ENCODE results near the gene RPL13A.
"Not testable (repeated sequence)": the region's sequence is repeated elsewhere in the genome, so short reads cannot be mapped to it uniquely, and the experiment has no call there.

Gene RPL13A

GRCh38 chr19:49456326-49456725, 31.1 kb upstream of the RPL13A start:
- no peak for DNase-seq (ENCODE audit: low read depth in 3 of 3)

GRCh38 chr19:49458567-49458903, 28.9 kb upstream of the RPL13A start:
- no peak for DNase-seq (ENCODE audit: low read depth in 3 of 3)

- DNase-seq (ENCODE audit: low read depth in 3 of 3), result no peak
Observed at GRCh38 chr19:49459388-49459787, 28.0 kb upstream of the RPL13A start.

- DNase-seq (ENCODE audit: low read depth in 3 of 3), result not testable (repeated sequence)
Observed at GRCh38 chr19:49461130-49461529, 26.3 kb upstream of the RPL13A start.

- no peak for DNase-seq (ENCODE audit: low read depth in 3 of 3)
Observed at GRCh38 chr19:49461656-49462055, 25.8 kb upstream of the RPL13A start.

- no peak for DNase-seq (ENCODE audit: low read depth in 3 of 3)
Observed at GRCh38 chr19:49462492-49462891, 24.9 kb upstream of the RPL13A start.

- DNase-seq (ENCODE audit: low read depth in 3 of 3), result no peak
Observed at GRCh38 chr19:49463960-49464740, 23.3 kb upstream of the RPL13A start.

- no peak for DNase-seq (ENCODE audit: low read depth in 3 of 3)
Observed at GRCh38 chr19:49465371-49465770, 22.0 kb upstream of the RPL13A start.

- no peak for DNase-seq (ENCODE audit: low read depth in 3 of 3)
Observed at GRCh38 chr19:49468199-49468598, 19.2 kb upstream of the RPL13A start.

GRCh38 chr19:49468746-49469447, 18.5 kb upstream of the RPL13A start:
- peak in 1 of 3 experiments; percentile 61 for DNase-seq (ENCODE audit: low read depth in 3 of 3)

- DNase-seq (ENCODE audit: low read depth in 3 of 3), result peak in 1 of 3 experiments; percentile 44
Observed at GRCh38 chr19:49469828-49470614, 17.4 kb upstream of the RPL13A start.

- DNase-seq (ENCODE audit: low read depth in 3 of 3), result no peak
Observed at GRCh38 chr19:49470615-49470978, 16.8 kb upstream of the RPL13A start.

GRCh38 chr19:49472936-49473335, 14.5 kb upstream of the RPL13A start:
- no peak for DNase-seq (ENCODE audit: low read depth in 3 of 3)

- DNase-seq (ENCODE audit: low read depth in 3 of 3), result not testable (repeated sequence)
Observed at GRCh38 chr19:49473501-49473867, 13.9 kb upstream of the RPL13A start.

- DNase-seq (ENCODE audit: low read depth in 3 of 3), result peak; percentile 81 to 90 (median 83)
Observed at GRCh38 chr19:49473868-49474541, 13.4 kb upstream of the RPL13A start, which contains the start of gene FLT3LG. Gene FLT3LG (plus strand): TSS chr19:49474215. CDS start chr19:49474640, 425 bp downstream.

- DNase-seq (ENCODE audit: low read depth in 3 of 3), result no peak
Observed at GRCh38 chr19:49474542-49474924, 12.9 kb upstream of the RPL13A start.

GRCh38 chr19:49475191-49475917, 12.1 kb upstream of the RPL13A start:
- DNase-seq (ENCODE audit: low read depth in 3 of 3), result no peak

- no peak for DNase-seq (ENCODE audit: low read depth in 3 of 3)
Observed at GRCh38 chr19:49475995-49476880, 11.2 kb upstream of the RPL13A start.

GRCh38 chr19:49479975-49480628, 7.3 kb upstream of the RPL13A start:
- DNase-seq (ENCODE audit: low read depth in 3 of 3), result no peak

Data from stimulated activated CD4-positive, alpha-beta T cell treated with anti-CD3 and anti-CD28 coated beads, TNF-alpha, amount 100 ng/mL, for 4 hours (primary cell).